H9 (cell line): Measurements from ENCODE around the gene PPP3CA. TPM values are rescaled to one million over a fixed set of nuclear protein-coding genes. Genes with fewer than 3 reads are reported as not detected.

Source experiments
- DNase-seq: peaks from one replicate; pipeline ENCODE4 v3.0.0-alpha.2; 2017
- H2AFZ ChIP-seq: one replicate; pipeline ENCODE4 v1.6.1; 2013; ENCODE audit warnings: mild to moderate bottlenecking, low read length, control low read depth, moderate library complexity
- H2AK5ac ChIP-seq: 2 replicates; pipeline ENCODE4 v1.6.1; 2013; ENCODE audit warnings: low read length, control low read depth, mixed read lengths; ENCODE audit not compliant: insufficient read length
- H2BK120ac ChIP-seq: one replicate; pipeline ENCODE4 v1.6.1; 2013; ENCODE audit warnings: low read depth, mild to moderate bottlenecking, low read length, control low read depth, inconsistent platforms; ENCODE audit not compliant: poor library complexity, severe bottlenecking
- H2BK12ac ChIP-seq: 2 replicates; pipeline ENCODE4 v1.6.1; 2013; ENCODE audit warnings: low read length, control low read depth, mixed read lengths, low read depth; ENCODE audit not compliant: insufficient read length
- H2BK15ac ChIP-seq: 2 replicates; pipeline ENCODE4 v1.6.1; 2013; ENCODE audit warnings: low read depth, low read length, control low read depth
- H2BK20ac ChIP-seq: one replicate; pipeline ENCODE4 v1.6.1; 2013; ENCODE audit warnings: low read depth, mild to moderate bottlenecking, low read length, control low read depth, inconsistent platforms; ENCODE audit not compliant: poor library complexity, severe bottlenecking
- H2BK5ac ChIP-seq: 2 replicates; pipeline ENCODE4 v1.6.1; 2013; ENCODE audit warnings: low read length, control low read depth, mixed read lengths; ENCODE audit not compliant: insufficient read length
- H3K14ac ChIP-seq: 2 replicates; pipeline ENCODE4 v1.6.1; 2013; ENCODE audit warnings: low read length, control low read depth; ENCODE audit not compliant: insufficient read depth
- H3K18ac ChIP-seq: 2 replicates; pipeline ENCODE4 v1.6.1; 2013; ENCODE audit warnings: low read depth, mild to moderate bottlenecking, mixed read lengths, low read length, control low read depth; ENCODE audit not compliant: insufficient read length
- H3K23ac ChIP-seq: 2 replicates; pipeline ENCODE4 v1.6.1; 2013; ENCODE audit warnings: low read length, control low read depth, mixed read lengths, low read depth; ENCODE audit not compliant: insufficient read length
- H3K23me2 ChIP-seq: 2 replicates; pipeline ENCODE4 v1.6.1; 2013; ENCODE audit warnings: low read depth, mild to moderate bottlenecking, mixed read lengths, low read length, control low read depth; ENCODE audit not compliant: insufficient read length, poor library complexity, severe bottlenecking
- H3K27ac ChIP-seq: 2 replicates; pipeline ENCODE4 v1.5.1; 2013; ENCODE audit warnings: low read length, control low read depth, mixed read lengths, low read depth; ENCODE audit not compliant: insufficient read length
- H3K27me3 ChIP-seq: 2 replicates; pipeline ENCODE4 v1.6.1; 2013; ENCODE audit warnings: low read length, control low read depth, inconsistent platforms; ENCODE audit not compliant: insufficient read depth
- H3K4ac ChIP-seq: 2 replicates; pipeline ENCODE4 v1.6.1; 2013; ENCODE audit warnings: low read depth, mild to moderate bottlenecking, control low read depth, inconsistent platforms, low read length, moderate library complexity
- H3K4me1 ChIP-seq: 2 replicates; pipeline ENCODE4 v1.6.1; 2013; ENCODE audit warnings: low read length, control low read depth, inconsistent platforms; ENCODE audit not compliant: insufficient read depth
- H3K4me2 ChIP-seq: 2 replicates; pipeline ENCODE4 v1.6.1; 2013; ENCODE audit warnings: low read length, control low read depth, mixed read lengths; ENCODE audit not compliant: insufficient read length, insufficient read depth
- H3K56ac ChIP-seq: 2 replicates; pipeline ENCODE4 v1.6.1; 2013; ENCODE audit warnings: low read depth, mild to moderate bottlenecking, mixed read lengths, low read length, control low read depth; ENCODE audit not compliant: insufficient read length
- H3K79me1 ChIP-seq: 2 replicates; pipeline ENCODE4 v1.6.1; 2013; ENCODE audit warnings: low read depth, mild to moderate bottlenecking, moderate library complexity, low read length, control low read depth, inconsistent platforms; ENCODE audit not compliant: insufficient read depth, poor library complexity, severe bottlenecking
- H3K79me2 ChIP-seq: 2 replicates; pipeline ENCODE4 v1.6.1; 2013; ENCODE audit warnings: low read length, control low read depth, inconsistent platforms; ENCODE audit not compliant: insufficient read depth
- H3K9ac ChIP-seq: 2 replicates; pipeline ENCODE4 v1.6.1; 2013; ENCODE audit warnings: low read length, control low read depth, mixed read lengths; ENCODE audit not compliant: insufficient read length; ENCODE audit errors: extremely low read depth
- H3K9me3 ChIP-seq: one replicate; pipeline ENCODE4 v1.6.1; 2013; ENCODE audit warnings: low read depth, low read length, inconsistent platforms; ENCODE audit not compliant: control insufficient read depth
- H3T11ph ChIP-seq: one replicate; pipeline ENCODE4 v1.6.1; 2013; ENCODE audit warnings: mild to moderate bottlenecking, low read length, control low read depth, inconsistent platforms
- H4K20me1 ChIP-seq: one replicate; pipeline ENCODE4 v1.6.1; 2013; ENCODE audit not compliant: control insufficient read depth, insufficient read length, insufficient read depth
- H4K5ac ChIP-seq: 2 replicates; pipeline ENCODE4 v1.6.1; 2013; ENCODE audit warnings: low read depth, mild to moderate bottlenecking, mixed read lengths, low read length, control low read depth; ENCODE audit not compliant: insufficient read length
- H4K8ac ChIP-seq: replicated peaks from 2 replicates; pipeline ENCODE4 v1.6.1; 2013; ENCODE audit warnings: low read length, control low read depth, mixed read lengths, low read depth; ENCODE audit not compliant: insufficient read length
- H4K91ac ChIP-seq: 2 replicates; pipeline ENCODE4 v1.6.1; 2013; ENCODE audit warnings: low read depth, mild to moderate bottlenecking, moderate library complexity, mixed read lengths, low read length, control low read depth; ENCODE audit not compliant: insufficient read length
- H3K27ac Mint-ChIP-seq, 3 experiments: 2 replicates in 2 of 3; 3 replicates in 1 of 3; pipeline ENCODE4 v1.8.0; 2020 to 2021; ENCODE audit warnings: mixed read lengths in 3 of 3, mild to moderate bottlenecking in 1 of 3, moderate library complexity in 1 of 3
- H3K27me3 Mint-ChIP-seq: 2 replicates; pipeline ENCODE4 v1.8.0; 2021; ENCODE audit warnings: low read depth, mild to moderate bottlenecking, moderate library complexity, mixed read lengths
- H3K36me3 Mint-ChIP-seq, 3 experiments: 2 replicates in 2 of 3; 3 replicates in 1 of 3; pipeline ENCODE4 v1.8.0; 2020 to 2021; ENCODE audit warnings: low read depth in 3 of 3, mixed read lengths in 3 of 3; ENCODE audit not compliant: insufficient read depth in 1 of 3
- H3K4me1 Mint-ChIP-seq, 2 experiments: 2 replicates each; pipeline ENCODE4 v1.8.0; 2020; ENCODE audit warnings: mixed read lengths in 2 of 2
- H3K4me3 Mint-ChIP-seq, 2 experiments: 2 replicates in 1 of 2; 3 replicates in 1 of 2; pipeline ENCODE4 v1.8.0; 2020 to 2021; ENCODE audit warnings: mild to moderate bottlenecking in 2 of 2, mixed read lengths in 2 of 2, moderate library complexity in 1 of 2
- H3K9me3 Mint-ChIP-seq, 2 experiments: 2 replicates in 1 of 2; 3 replicates in 1 of 2; pipeline ENCODE4 v1.8.0; 2020; ENCODE audit warnings: mild to moderate bottlenecking in 2 of 2, mixed read lengths in 2 of 2, moderate library complexity in 1 of 2
- CTCF ChIP-seq: fragments of 200-600 bp; sonication (generic); conservative IDR thresholded peaks from 3 replicates; pipeline ENCODE4 v1.8.0; 2021; ENCODE audit warnings: antibody characterized with exemption, mild to moderate bottlenecking
- WGBS: extraction: QIAGEN DNeasy Blood & Tissue Kit; methylation state at CpG from one replicate; pipeline ENCODE4 v1.1.7; 2013; ENCODE audit warnings: missing lambda C conversion rate, low lambda C conversion rate, mixed read lengths; ENCODE audit not compliant: insufficient read length; ENCODE audit errors: extremely low coverage; 5-methylcytosine and 5-hydroxymethylcytosine counted together
- total RNA-seq: library from RNA; stranded (reverse); gene quantifications from 2 replicates; pipeline ENCODE4 v1.2.1, GENCODE V29; 2021

The PPP3CA gene
- total RNA-seq, 1 experiment from 2014 or later: 16.8 TPM

- Histone ChIP-seq H3K27me3 (no peaks in the 10 kb centered on the region), H2BK5ac (no peak overlapping the region), H3K27ac (no peak overlapping the region), H3K9ac (no peak overlapping the region), H3T11ph (no peak overlapping the region), H3K56ac (no peak overlapping the region), H2BK15ac (no peak overlapping the region), H3K23me2 (no peaks in the 10 kb centered on the region), H4K20me1 (no peaks in the 10 kb centered on the region), H3K9me3 (no peaks in the 10 kb centered on the region), H4K91ac (no peak overlapping the region), H4K8ac (no peak overlapping the region), H2AK5ac (no peak overlapping the region), H3K4ac (no peak overlapping the region), H3K23ac (no peak overlapping the region), H2BK120ac (no peak overlapping the region), H3K14ac (no peak overlapping the region), H3K4me2 (no peak overlapping the region), H2BK12ac (no peak overlapping the region), H3K79me1 (no peaks in the 10 kb centered on the region), H4K5ac (no peak overlapping the region), H2AFZ (no peak overlapping the region), H3K79me2 (no peaks in the 10 kb centered on the region), H3K4me1 (peaks cover 3% of the 10 kb centered on the region; the same call in 1 of the 2 replicates), H2BK20ac (no peak overlapping the region), H3K18ac (no peak overlapping the region)
- no peak for DNase-seq
- Mint-ChIP-seq H3K36me3 (peaks cover 0 to 5% (median 0%) of the 10 kb centered on the region in 3 experiments; a peak in 1 of 7 replicates), H3K27ac (0 out of 7 replicates have a peak overlapping the region, but pooled peaks of 1 of the 3 experiments have one; percentile 29), H3K27me3 (no peaks in the 10 kb centered on the region), H3K4me3 (no peak overlapping the region), H3K4me1 (peaks cover 25 to 27% of the 10 kb centered on the region in 2 experiments), H3K9me3 (no peaks in the 10 kb centered on the region)
- no CpG with 5 or more reads among the region's 6 CpGs for WGBS
- no peak for TF ChIP-seq CTCF
Observed at GRCh38 chr4:101104312-101105052, 242.8 kb downstream of the PPP3CA start.
